Transverse colon (tissue), 4 donors: ENCODE measurements around the gene ATG9B.

ENCODE experiments used
- EP300 ChIP-seq: sonication (generic); formaldehyde crosslinking; IDR thresholded peaks from one replicate; pipeline ENCODE4 v1.6.1; 2017; ENCODE audit warnings: antibody characterized with exemption, low read depth
- POLR2A ChIP-seq: fragments of 450-650 bp; IDR thresholded peaks from one replicate; pipeline ENCODE4 v1.6.1; 2016; ENCODE audit warnings: antibody characterized with exemption, mild to moderate bottlenecking, moderate library complexity
- POLR2AphosphoS5 ChIP-seq, 3 donors: sonication (generic); formaldehyde crosslinking; IDR thresholded peaks; one replicate each; pipeline ENCODE4 v1.6.1; 2016; ENCODE audit warnings: antibody characterized with exemption in 3 of 3
- TF ChIP-seq, protein P1 (sequence below), 5 experiments: fragments of 200-600 bp in 3 of 5; fragments of 450-650 bp in 2 of 5; sonication (generic) in 3 of 5; IDR thresholded peaks; 1 replicate in 2 of 5; 2 replicates in 3 of 5; pipeline ENCODE4 v1.5.1; 2016 to 2017; ENCODE audit warnings: antibody characterized with exemption in 5 of 5, inconsistent platforms in 3 of 5, mild to moderate bottlenecking in 2 of 5, moderate library complexity in 1 of 5

DNA sequence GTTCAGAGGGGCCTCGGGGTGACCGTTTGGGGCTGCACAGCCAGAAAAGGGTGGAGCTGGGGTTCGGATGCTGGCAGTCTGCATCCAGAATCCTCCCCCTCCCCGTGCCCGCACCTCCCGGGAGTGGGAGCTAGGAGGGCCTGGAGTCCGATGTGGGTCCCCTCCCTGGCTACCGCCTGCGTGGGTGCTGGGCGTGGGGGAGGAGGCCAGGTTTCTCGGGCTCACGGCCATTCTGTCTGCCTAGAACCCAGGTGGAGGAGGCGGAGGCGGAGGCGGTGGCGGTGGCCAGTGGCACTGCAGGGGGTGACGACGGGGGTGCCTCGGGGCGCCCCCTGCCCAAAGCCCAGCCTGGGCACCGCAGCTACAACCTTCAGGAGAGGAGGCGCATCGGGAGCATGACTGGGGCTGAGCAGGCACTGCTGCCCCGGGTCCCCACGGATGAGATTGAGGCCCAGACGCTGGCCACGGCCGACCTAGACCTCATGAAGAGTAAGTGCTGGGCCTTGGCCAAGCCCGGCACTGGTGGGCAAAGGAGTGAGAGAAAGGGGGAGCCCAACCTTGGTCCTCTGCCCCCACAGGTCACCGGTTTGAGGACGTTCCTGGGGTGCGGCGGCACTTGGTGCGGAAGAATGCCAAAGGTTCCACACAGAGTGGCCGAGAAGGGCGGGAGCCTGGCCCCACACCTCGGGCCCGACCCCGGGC, 42.1 kb upstream of the ATG9B start:
- TF ChIP-seq POLR2A (no peak), EP300 (no peak), POLR2AphosphoS5 (IDR thresholded peaks at IDR 0.05) (no peak)
- TF ChIP-seq, protein P1, sequence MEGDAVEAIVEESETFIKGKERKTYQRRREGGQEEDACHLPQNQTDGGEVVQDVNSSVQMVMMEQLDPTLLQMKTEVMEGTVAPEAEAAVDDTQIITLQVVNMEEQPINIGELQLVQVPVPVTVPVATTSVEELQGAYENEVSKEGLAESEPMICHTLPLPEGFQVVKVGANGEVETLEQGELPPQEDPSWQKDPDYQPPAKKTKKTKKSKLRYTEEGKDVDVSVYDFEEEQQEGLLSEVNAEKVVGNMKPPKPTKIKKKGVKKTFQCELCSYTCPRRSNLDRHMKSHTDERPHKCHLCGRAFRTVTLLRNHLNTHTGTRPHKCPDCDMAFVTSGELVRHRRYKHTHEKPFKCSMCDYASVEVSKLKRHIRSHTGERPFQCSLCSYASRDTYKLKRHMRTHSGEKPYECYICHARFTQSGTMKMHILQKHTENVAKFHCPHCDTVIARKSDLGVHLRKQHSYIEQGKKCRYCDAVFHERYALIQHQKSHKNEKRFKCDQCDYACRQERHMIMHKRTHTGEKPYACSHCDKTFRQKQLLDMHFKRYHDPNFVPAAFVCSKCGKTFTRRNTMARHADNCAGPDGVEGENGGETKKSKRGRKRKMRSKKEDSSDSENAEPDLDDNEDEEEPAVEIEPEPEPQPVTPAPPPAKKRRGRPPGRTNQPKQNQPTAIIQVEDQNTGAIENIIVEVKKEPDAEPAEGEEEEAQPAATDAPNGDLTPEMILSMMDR (IDR thresholded peaks at IDR 0.05), result no peak
